Endothelial cell (in vitro differentiated cells): ENCODE measurements around the gene RMP24.
A peak's percentile ranks its signal among the peaks of the same experiment; 100 is the strongest.

Experiments
- DNase-seq: peaks from one replicate; pipeline ENCODE4 v3.0.0; 2021; ENCODE audit warnings: low spot score
- H3K27ac Mint-ChIP-seq: one replicate; pipeline ENCODE4 v1.8.0; 2021; ENCODE audit warnings: mixed read lengths, inconsistent platforms; ENCODE audit not compliant: unreplicated experiment
- H3K27me3 Mint-ChIP-seq: one replicate; pipeline ENCODE4 v1.8.0; 2021; ENCODE audit warnings: mild to moderate bottlenecking, moderate library complexity, mixed read lengths, inconsistent platforms; ENCODE audit not compliant: unreplicated experiment
- H3K36me3 Mint-ChIP-seq: one replicate; pipeline ENCODE4 v1.8.0; 2021; ENCODE audit warnings: mild to moderate bottlenecking, low read depth, mixed read lengths, inconsistent platforms; ENCODE audit not compliant: unreplicated experiment
- H3K4me1 Mint-ChIP-seq: one replicate; pipeline ENCODE4 v1.8.0; 2021; ENCODE audit warnings: mild to moderate bottlenecking, mixed read lengths, inconsistent platforms; ENCODE audit not compliant: unreplicated experiment
- H3K4me3 Mint-ChIP-seq: one replicate; pipeline ENCODE4 v1.8.0; 2021; ENCODE audit warnings: mild to moderate bottlenecking, mixed read lengths, inconsistent platforms; ENCODE audit not compliant: unreplicated experiment
- H3K9me3 Mint-ChIP-seq: one replicate; pipeline ENCODE4 v1.8.0; 2021; ENCODE audit warnings: mixed read lengths, inconsistent platforms; ENCODE audit not compliant: unreplicated experiment
- TF ChIP-seq, protein P1 (sequence below): fragments of 200-600 bp; sonication (generic); IDR thresholded peaks from one replicate; pipeline ENCODE4 v1.5.0; 2021; ENCODE audit warnings: antibody characterized with exemption; ENCODE audit not compliant: unreplicated experiment

RMP24 gene

DNA sequence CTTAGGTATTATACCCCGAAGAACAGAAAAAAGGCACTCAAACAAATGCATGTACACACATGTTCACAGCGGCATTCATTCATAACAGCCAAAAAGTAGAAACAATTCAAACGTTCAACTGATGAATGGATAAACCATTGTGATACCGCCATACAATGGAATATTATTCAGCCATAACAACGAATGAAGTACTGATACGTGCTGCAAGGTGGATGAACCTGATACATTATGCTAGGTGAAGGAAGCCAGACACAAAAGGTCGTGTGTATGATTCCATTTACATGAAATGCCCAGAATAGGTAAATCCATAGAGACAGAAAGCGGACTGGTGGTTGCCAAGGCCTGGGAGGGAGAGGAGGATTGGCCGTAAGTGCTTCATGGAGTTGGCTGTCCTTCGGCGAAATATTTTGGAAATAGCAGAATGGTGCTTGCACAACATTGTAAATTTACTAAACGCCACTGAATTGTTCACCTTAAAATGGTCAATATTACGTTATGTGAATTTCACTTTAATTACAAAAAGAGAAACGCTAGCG, 750 bp upstream of the RMP24 start:
- peak overlapping the region; percentile 89 for H3K27ac Mint-ChIP-seq
- H3K27me3 Mint-ChIP-seq = peaks cover 12% of the 10 kb centered on the region
- peaks cover 5% of the 10 kb centered on the region for H3K9me3 Mint-ChIP-seq
- TF ChIP-seq, protein P1, sequence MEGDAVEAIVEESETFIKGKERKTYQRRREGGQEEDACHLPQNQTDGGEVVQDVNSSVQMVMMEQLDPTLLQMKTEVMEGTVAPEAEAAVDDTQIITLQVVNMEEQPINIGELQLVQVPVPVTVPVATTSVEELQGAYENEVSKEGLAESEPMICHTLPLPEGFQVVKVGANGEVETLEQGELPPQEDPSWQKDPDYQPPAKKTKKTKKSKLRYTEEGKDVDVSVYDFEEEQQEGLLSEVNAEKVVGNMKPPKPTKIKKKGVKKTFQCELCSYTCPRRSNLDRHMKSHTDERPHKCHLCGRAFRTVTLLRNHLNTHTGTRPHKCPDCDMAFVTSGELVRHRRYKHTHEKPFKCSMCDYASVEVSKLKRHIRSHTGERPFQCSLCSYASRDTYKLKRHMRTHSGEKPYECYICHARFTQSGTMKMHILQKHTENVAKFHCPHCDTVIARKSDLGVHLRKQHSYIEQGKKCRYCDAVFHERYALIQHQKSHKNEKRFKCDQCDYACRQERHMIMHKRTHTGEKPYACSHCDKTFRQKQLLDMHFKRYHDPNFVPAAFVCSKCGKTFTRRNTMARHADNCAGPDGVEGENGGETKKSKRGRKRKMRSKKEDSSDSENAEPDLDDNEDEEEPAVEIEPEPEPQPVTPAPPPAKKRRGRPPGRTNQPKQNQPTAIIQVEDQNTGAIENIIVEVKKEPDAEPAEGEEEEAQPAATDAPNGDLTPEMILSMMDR = no peak
- peak overlapping the region; percentile 99 for H3K4me3 Mint-ChIP-seq
- no peak for DNase-seq
- peaks cover 17% of the 10 kb centered on the region for H3K4me1 Mint-ChIP-seq
- H3K36me3 Mint-ChIP-seq = peaks cover 10% of the 10 kb centered on the region

DNA sequence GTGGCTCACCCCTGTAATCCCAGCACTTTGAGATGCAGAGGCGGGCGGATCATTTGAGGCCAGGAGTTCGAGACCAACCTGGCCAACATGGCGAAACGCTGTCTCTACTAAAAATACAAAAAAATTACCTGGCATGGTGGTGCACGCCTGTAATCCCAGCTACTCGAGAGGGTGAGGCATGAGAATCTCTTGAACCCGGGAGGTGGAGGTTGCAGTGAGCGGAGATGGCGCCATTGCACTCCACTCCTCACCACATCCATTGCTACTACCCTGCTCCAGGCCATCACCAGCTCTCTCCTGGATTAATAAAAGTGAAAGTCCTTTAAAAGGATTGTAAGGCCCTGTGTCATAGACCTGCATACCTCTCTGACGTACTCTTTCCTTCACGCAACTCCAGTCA, 1.2 kb downstream of the RMP24 start:
- H3K4me1 Mint-ChIP-seq = peaks cover 17% of the 10 kb centered on the region
- H3K27me3 Mint-ChIP-seq = peaks cover 12% of the 10 kb centered on the region
- no peak for DNase-seq
- peak overlapping the region; percentile 100 for H3K27ac Mint-ChIP-seq
- peaks cover 5% of the 10 kb centered on the region for H3K9me3 Mint-ChIP-seq
- peak overlapping the region; percentile 99 for H3K4me3 Mint-ChIP-seq
- peaks cover 17% of the 10 kb centered on the region for H3K36me3 Mint-ChIP-seq
- TF ChIP-seq, protein P1 = no peak

DNA sequence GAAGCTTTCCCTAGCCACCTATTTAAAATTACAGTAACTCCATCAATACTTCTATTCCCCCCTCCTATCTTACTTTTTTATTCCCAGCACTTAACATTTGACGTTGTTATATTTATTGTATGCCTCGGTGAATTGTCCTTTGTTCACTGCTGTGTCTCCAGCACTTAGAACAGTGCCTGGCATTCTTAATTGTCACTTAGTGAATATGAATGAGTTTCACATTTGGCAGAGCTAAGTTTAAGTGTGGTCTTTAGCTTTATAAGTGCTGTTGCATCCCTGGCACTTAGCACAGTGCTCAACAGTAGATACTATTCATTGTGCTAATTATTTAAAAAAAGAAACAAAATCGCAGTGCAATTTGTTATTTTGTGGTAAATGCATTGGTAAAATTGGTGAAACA, 1.7 kb downstream of the RMP24 start:
- H3K4me3 Mint-ChIP-seq = peak overlapping the region; percentile 99
- H3K36me3 Mint-ChIP-seq = peaks cover 17% of the 10 kb centered on the region
- peaks cover 17% of the 10 kb centered on the region for H3K4me1 Mint-ChIP-seq
- peak overlapping the region; percentile 73 for H3K27ac Mint-ChIP-seq
- TF ChIP-seq, protein P1 = no peak
- H3K27me3 Mint-ChIP-seq = peaks cover 12% of the 10 kb centered on the region
- peaks cover 5% of the 10 kb centered on the region for H3K9me3 Mint-ChIP-seq
- no peak for DNase-seq

DNA sequence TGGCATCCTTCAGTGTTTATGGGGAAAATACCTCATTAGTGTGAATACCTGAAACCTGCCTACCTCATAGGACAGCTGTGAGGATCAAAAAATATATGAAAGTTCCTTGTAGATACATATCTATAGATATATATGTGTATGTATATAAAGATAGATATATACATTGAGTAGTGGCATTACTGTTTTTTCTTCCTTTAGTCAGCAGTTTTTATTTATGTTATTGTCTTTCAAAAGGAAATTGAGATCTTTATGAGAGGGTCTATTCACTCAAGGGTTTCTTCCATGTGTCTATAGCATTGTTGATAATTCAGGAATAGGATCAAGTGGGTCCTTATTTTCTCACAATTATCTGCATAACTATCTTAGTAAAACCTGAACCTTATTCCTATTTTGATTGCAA, 6.6 kb downstream of the RMP24 start:
- no peak for DNase-seq
- Mint-ChIP-seq H3K27ac (no peak overlapping the region), H3K4me3 (no peak overlapping the region), H3K36me3 (peaks cover 14% of the 10 kb centered on the region), H3K9me3 (no peaks in the 10 kb centered on the region), H3K27me3 (peaks cover under 1% of the 10 kb centered on the region), H3K4me1 (peaks cover 1% of the 10 kb centered on the region)
- TF ChIP-seq, protein P1 = no peak

DNA sequence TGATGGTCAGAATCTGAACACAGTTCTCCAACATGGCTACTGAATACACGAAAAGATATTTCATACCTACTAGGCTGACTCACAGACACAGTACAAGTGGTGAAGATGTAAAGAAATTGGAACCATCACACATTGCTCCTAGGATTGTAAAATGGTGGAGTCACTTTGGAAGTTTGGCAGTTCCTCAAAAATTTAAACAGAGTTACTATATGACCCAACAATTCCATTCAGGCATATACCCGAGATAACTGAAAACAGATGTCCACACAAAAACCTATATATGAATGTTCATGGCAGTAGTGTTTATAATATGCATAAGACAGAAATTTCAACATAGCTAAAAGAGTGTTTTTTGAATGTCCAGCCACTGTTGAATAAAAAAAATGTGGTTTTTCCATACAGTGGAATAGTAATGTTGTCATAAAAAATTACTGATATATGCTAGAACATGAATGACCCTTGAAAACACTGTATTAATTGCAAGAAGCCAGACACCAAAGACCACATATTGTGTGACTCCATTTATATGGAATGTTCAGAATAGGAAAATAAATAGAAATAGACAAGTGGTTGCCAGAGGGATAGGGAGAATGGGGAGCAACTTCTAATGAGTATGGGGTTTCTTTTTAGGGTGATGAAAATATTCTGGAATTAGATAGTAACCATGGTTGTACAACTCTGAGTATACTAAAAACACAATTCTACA, 10.1 kb downstream of the RMP24 start:
- no peak overlapping the region for H3K4me3 Mint-ChIP-seq

More for the DNA sequence above, 10.1 kb downstream of the RMP24 start:
- DNase-seq = no peak
- H3K9me3 Mint-ChIP-seq = no peaks in the 10 kb centered on the region
- TF ChIP-seq, protein P1 = no peak
- H3K36me3 Mint-ChIP-seq = peaks cover 12% of the 10 kb centered on the region
- H3K4me1 Mint-ChIP-seq = no peaks in the 10 kb centered on the region
- H3K27ac Mint-ChIP-seq = no peak overlapping the region
- H3K27me3 Mint-ChIP-seq = no peaks in the 10 kb centered on the region
